Stimulated activated CD8-positive, alpha-beta memory T cell treated with anti-CD3 and anti-CD28 coated beads, Interleukin-4, amount 100 ng/mL, for 1 hour (primary cell): ENCODE results near the gene DTX3.

Experiments used
- DNase-seq, 2 donors: peaks; one replicate each; pipeline ENCODE4 v3.0.0-alpha.2; 2020; ENCODE audit warnings: low read depth in 2 of 2, low spot score in 1 of 2

Gene DTX3

GRCh38 chr12:57619434-57620244, 15.0 kb downstream of the DTX3 start:
- no peak for DNase-seq

- no peak for DNase-seq
Observed at GRCh38 chr12:57620245-57620935, 15.8 kb downstream of the DTX3 start.

DNA sequence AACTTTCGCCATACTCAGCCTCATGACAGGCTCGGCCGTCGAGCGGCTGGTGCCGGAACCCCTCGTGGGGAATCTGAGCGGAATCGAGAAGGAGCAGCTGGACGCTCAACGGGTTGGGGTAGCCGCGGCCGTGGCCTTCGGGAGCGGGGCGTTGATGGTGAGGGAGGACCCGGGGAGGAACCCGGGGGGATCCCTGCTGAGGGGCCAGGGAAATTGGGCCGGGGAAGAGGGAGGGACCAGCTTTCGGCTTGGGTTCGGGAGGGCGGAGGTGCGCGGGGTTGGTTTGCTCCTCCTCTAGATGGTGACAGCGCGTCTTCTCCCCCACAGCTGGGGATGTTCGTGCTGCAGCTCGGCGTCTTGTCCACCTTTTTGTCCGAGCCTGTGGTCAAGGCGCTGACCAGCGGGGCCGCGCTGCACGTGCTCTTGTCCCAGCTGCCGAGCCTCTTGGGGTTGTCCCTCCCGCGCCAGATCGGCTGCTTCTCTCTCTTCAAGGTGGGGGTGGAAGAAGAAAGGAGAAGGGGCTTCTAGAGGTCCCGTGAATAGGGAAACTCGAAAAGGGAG, 16.4 kb downstream of the DTX3 start:
- DNase-seq = no peak

DNA sequence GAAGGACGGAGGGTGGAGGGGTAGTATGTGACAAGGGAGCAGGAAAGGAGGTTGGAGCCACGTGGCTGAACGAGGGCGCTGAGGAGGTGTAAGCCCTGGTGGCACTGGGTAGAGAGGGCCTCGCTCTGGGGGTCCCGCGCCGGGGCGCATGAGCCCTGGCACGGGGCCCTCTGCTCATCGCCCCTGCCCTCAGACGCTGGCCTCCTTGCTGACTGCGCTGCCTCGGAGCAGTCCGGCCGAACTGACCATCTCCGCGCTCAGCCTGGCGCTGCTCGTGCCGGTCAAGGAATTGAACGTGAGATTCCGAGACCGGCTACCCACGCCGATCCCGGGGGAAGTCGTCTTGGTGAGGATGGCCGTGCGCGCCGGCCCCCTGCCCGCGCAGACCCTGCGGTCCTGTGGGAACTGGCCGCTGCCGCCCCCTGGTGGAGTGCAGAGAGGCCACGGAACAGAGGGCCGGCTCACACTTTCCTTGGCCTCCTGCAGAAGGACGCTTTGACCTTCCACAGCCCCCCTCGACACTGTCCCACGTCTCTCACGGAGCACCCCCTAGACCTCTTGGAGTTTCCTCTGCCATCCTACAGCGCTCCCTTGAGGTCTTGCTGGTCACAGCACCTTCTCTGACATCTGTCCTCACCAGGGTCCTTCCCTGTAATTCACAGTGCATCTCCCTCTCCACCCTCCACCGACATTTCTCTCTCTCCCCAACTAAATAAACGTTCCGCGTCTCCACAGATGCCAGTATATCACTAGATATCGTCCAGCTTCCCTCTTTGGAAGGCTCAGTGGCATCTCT, 17.1 kb downstream of the DTX3 start:
- DNase-seq = no peak

- DNase-seq = no peak
Observed at GRCh38 chr12:57622293-57623245, 17.9 kb downstream of the DTX3 start.

DNA sequence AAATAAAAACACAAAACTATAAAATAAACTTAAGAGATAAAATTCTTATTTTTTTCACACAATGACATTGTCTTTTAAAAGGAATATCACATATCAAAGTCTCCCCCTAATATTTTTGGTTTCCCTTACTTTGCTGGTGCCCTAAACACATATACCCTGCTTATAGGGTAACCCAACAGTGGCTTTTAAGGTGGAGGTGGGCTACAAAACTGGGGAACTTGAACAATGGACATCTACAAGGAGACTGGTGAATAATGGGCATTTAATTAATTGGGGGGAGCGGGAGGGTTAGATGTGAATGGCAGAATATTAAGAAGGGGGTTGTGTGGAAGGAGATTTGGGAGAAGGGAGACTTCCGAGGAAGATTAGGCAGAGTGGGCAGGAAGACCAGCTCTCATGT, 18.8 kb downstream of the DTX3 start:
- no peak for DNase-seq

GRCh38 chr12:57623811-57624390, 19.3 kb downstream of the DTX3 start:
- DNase-seq = no peak

DNA sequence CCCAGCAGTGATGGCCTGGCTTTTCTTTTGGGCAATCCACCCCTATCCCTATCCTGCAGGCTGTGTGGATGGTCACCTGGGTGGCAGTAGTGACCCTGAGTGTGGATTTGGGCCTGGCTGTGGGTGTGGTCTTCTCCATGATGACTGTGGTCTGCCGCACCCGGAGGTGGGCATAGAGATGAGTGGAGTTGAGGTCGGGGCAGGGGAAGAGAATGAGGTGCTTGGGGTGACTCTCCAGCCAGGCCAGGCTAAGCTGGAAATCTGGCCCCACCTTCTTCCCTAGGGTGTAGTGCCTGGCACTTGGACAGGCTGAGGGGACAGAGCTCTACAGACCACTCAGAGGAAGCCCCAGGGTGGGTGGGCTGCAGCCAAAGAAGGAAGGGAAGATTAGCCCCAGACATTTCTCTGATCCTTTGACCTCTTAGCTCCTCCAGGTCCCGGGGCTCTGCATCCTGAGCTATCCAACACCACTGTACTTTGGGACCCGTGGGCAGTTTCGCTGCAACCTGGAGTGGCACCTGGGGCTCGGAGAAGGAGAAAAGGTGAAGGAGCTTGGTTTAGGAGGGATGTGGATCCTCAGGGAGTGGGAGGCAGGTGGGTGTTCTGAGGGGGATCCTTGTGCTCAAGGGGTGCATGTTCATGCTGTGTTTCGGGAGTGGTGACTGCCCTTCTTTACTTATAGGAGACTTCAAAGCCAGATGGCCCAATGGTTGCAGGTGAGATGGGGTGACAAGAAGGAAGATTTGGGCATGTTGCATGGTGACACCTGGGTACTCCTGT, 20.0 kb downstream of the DTX3 start:
- DNase-seq = no peak

- no peak for DNase-seq
Observed at GRCh38 chr12:57625261-57626032, 20.8 kb downstream of the DTX3 start.

DNA sequence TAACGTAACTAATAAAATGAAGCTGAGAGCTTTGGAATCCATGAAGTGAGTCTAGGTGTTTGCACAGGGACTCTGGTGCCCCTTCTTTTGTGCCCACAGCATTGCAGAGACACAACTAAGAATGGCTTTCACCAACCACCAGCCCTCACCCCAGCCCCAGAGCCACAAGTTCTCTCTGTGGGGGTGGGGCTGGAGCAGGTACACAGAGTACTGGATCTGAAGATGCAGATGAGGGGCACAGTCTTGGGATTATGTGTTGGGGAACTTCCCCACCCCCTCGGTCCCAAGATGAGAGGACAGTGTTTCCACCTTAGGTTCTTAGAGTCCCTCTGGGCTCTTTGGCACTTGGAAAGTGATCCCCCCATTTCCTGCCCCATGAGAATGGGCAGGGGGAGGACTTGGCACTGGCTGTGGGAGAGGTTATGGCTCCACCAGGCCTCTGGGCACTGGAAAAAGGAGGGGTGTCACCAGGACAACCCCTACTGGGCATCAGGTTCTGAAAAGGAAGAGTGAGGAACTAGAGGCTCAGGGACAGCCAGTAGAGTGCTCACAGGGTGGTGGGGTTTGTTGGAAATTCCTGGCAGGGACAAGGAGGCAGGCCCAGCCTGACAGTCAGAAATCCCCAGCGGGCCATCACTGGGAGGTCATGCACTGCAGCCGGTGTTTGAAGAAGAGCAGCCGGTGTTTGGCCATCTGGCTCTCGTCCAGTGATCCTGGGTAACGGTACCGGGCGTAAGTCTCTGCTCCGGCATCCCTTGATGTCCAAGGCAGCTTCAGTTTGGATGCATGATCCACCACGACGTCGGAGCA, 21.7 kb downstream of the DTX3 start:
- DNase-seq = no peak

GRCh38 chr12:57626921-57627445, 22.4 kb downstream of the DTX3 start:
- DNase-seq = no peak

DNA sequence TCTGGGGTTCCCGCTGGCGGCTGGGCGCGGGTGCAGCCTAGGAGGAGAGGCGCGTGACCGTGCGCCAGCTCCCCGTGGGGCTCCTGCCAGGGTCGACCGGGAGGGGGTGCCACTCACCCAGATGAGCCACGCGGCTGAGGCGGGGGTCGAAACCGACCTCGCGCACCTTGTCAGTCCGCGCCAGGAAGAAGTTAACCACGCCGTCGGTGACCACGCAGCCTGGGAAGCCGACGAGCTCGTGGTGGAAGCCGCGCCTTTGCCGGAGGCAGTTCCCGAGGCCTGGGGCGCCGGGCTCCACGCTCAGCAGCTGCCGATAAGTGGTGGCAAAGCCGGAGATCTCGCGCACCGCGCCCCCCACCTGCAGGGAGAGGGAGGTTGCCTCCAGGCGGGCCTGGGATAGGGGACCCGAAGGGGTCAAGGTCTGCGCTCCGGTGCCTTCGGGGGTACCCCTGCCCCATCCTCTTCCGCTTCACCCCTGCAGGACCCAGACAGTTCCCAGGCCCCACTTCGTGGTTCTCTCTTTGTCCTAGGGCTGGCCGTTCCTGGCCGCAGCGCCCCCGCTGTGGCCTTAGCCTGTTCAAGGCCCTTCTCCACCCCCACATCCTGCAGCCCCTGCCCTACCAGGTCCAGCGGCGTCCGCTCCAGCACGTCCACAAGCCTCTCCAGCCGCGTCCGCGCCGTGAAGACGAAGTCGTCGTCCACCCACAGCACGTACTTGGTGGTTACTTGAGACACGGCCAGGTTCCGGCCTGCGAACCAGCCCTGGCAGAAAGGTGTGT, 23.1 kb downstream of the DTX3 start:
- DNase-seq = no peak

DNA sequence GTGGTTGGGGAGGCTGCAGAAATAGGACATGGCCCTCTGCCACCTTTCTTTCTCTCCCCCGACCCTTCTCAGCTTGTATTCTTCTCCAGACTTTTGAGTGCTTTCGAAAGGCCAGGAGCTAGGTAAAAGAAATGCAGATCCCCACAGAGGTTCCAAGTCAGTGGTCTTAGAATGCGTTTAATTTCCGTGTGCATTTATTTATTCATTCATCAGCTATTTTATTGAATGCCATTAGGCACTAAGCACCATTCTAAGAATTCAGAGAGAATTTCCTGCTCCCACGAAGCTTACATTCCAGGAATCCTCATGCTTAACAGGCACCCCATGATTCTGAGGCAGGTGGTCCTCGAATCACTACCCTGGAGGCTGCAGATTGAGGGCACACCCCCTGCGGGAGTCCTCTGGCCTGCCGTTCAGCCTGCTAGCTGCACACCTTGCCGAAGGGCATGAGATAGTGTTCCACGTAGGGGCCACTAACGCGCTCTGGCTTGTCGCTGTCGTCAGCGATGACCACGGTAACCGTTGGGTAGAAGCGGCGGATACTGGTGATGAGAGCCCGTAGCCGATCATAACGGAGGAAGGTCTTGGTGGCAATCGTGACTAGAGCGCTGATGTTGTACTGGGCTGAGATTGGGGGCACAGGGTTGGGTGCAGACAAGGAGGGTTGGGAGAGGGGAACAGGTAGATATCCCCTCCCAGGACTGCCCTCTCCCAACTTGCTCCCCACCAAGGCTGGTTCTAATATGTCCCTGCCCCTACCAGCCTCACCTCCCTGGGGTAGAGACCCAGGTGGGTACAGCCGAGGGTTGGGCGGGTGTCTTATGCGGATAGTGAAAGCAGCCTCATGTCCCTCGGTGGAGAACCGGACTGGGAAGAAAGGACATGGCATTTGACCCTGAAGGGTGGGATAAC, 23.9 kb downstream of the DTX3 start:
- no peak for DNase-seq

- no peak for DNase-seq
Observed at GRCh38 chr12:57629897-57630471, 25.4 kb downstream of the DTX3 start.

DNA sequence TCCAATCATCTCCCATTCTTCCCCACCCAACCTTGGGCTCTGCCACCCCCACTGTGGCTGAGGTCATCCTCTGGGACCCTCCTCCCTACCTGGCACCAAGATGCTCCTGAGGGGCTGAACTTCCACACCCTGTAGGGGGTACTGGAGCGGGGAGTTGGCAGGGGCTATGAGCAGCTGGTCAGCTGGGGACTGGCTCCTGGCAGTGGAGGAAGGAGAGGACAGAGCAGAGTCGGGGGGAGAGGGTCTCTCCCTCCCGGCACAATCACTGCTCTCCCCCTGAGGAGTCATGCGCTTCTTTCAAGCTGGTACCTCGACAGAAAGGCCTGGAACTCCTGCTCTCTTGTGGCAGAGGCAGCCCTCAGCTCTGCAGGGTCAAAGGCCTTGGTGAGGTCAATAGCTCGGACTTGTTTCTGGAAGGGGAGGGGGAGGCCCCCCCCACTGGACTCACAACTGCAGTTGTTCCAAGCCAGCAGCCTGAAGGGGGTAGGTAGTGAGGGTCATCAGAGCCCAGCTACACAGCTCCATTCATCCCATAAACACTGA, 26.3 kb downstream of the DTX3 start:
- no peak for DNase-seq
